Mammary epithelial cell (primary cell): ENCODE results near the gene PLEKHA7.

Experiments used
- EZH2 ChIP-seq: IDR thresholded peaks from 2 replicates; pipeline ENCODE4 v1.6.1; 2012; ENCODE audit warnings: low read length, inconsistent platforms, borderline replicate concordance
- TF ChIP-seq, protein P1 (sequence below), 2 donors: IDR thresholded peaks in 1 of 2; conservative IDR thresholded peaks in 1 of 2; 2 replicates each; pipeline ENCODE4 v1.5.1; 2011 to 2012; ENCODE audit warnings: inconsistent platforms in 2 of 2, low read length in 2 of 2, mild to moderate bottlenecking in 2 of 2, control low read depth in 1 of 2, low read depth in 1 of 2; ENCODE audit not compliant: insufficient read depth in 1 of 2; ENCODE audit errors: extremely low read depth in 1 of 2

DNA sequence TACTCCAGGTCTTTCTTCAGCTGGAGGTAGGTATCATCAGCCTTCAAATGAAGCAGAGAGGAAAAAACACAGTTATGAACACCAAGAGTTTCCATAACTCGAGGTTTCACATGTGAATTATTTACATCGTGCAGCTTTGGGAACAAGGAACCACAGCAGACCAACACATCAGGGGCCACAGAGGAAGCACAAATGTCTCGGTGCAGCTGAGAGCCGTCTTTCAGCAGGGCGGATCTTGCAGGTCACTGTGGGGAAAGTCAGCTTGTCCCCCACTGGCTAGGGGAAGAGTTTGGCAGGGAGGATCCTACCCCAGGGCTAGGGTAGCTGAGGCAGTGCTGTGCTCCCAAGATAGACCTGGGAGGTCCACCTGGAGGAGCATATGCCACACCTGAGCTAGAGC is 201.1 kb downstream of the PLEKHA7 start:
- TF ChIP-seq, protein P1, sequence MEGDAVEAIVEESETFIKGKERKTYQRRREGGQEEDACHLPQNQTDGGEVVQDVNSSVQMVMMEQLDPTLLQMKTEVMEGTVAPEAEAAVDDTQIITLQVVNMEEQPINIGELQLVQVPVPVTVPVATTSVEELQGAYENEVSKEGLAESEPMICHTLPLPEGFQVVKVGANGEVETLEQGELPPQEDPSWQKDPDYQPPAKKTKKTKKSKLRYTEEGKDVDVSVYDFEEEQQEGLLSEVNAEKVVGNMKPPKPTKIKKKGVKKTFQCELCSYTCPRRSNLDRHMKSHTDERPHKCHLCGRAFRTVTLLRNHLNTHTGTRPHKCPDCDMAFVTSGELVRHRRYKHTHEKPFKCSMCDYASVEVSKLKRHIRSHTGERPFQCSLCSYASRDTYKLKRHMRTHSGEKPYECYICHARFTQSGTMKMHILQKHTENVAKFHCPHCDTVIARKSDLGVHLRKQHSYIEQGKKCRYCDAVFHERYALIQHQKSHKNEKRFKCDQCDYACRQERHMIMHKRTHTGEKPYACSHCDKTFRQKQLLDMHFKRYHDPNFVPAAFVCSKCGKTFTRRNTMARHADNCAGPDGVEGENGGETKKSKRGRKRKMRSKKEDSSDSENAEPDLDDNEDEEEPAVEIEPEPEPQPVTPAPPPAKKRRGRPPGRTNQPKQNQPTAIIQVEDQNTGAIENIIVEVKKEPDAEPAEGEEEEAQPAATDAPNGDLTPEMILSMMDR (conservative IDR thresholded peaks at IDR 0.05 in 1 of 2, IDR thresholded peaks at IDR 0.05 in 1 of 2; ENCODE audit: extremely low read depth in 1 of 2, insufficient read depth in 1 of 2, low read depth in 1 of 2, low read length in 2 of 2), result no peak
- TF ChIP-seq EZH2, result no peak
